ENCODE data around the gene RBL1. TPM values are rescaled to one million over a fixed set of nuclear protein-coding genes. Genes with fewer than 3 reads are reported as not detected.

The RBL1 gene, protein sequence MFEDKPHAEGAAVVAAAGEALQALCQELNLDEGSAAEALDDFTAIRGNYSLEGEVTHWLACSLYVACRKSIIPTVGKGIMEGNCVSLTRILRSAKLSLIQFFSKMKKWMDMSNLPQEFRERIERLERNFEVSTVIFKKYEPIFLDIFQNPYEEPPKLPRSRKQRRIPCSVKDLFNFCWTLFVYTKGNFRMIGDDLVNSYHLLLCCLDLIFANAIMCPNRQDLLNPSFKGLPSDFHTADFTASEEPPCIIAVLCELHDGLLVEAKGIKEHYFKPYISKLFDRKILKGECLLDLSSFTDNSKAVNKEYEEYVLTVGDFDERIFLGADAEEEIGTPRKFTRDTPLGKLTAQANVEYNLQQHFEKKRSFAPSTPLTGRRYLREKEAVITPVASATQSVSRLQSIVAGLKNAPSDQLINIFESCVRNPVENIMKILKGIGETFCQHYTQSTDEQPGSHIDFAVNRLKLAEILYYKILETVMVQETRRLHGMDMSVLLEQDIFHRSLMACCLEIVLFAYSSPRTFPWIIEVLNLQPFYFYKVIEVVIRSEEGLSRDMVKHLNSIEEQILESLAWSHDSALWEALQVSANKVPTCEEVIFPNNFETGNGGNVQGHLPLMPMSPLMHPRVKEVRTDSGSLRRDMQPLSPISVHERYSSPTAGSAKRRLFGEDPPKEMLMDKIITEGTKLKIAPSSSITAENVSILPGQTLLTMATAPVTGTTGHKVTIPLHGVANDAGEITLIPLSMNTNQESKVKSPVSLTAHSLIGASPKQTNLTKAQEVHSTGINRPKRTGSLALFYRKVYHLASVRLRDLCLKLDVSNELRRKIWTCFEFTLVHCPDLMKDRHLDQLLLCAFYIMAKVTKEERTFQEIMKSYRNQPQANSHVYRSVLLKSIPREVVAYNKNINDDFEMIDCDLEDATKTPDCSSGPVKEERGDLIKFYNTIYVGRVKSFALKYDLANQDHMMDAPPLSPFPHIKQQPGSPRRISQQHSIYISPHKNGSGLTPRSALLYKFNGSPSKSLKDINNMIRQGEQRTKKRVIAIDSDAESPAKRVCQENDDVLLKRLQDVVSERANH
- 7.0 and 16.6 TPM in 2 replicates for total RNA-seq (2014; rRNA removed; shearing (Covaris generic))
- 4.4 and 5.0 TPM in 2 replicates for polyA plus RNA-seq (2016; fragmentation: Nextera tagmentation; extraction: Ambion mirVana)

DNA sequence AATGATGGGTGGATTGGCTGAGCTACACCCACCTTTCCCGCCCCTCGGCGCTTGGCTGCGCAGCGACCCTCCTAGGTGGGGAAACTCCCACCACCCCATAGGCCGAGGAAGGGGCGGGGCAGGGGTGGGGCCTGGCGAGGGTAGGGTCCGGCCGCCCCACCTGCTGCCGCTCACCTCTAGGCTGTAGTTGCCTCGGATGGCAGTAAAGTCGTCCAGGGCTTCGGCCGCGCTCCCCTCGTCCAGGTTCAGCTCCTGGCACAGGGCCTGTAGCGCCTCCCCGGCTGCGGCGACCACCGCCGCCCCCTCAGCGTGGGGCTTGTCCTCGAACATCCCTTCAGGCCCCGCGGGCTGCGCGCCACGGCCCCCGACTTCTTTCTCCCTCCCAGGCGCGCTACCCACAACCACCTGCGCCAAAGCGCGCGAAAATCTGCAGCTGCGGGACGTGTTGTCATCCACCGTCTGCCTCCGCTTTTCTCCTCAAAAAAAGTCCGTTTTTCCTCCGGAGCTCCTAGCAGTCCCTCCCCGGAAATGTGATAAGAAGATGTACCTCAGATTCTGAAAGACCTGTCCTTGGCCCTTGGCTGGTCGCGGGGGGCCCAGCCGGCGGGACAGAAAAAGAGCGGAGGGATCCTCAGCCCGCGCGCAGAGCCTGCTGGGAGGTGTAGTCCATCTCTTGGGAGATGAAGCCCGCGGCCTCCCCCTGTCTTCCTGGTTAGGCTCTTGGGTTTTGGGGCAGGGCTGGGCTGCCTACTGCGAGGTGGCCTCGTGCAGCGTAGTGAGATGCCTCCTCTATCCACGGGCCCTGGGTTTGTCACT, at the start of gene RBL1:
Gene RBL1 (minus strand): TSS at position 399 of the 816 bp plus-strand sequence. CDS start 69 bp downstream, at position 330.
- Histone ChIP-seq H3K9me3 (ENCODE audit: low read depth) (no peaks in the 10 kb centered on the region), H4K20me1 (ENCODE audit: insufficient read depth) (no peaks in the 10 kb centered on the region), H3K79me2 (ENCODE audit: insufficient read depth) (peaks cover 42% of the 10 kb centered on the region), H3K9ac (peak within 1 kb of the TSS; percentile 83), H3K4me2 (ENCODE audit: unreplicated experiment) (peak within 1 kb of the TSS; percentile 74), H3K4me1 (ENCODE audit: insufficient read depth) (0 out of 2 replicates have a peak, but pooled peaks cover 6% of the 10 kb centered on the region), H3K36me3 (ENCODE audit: low read depth) (no peaks in the 10 kb centered on the region), H2AFZ (peak within 1 kb of the TSS; percentile 98), H3K9me2 (ENCODE audit: insufficient read depth) (no peaks in the 10 kb centered on the region), H3K4me3 (peak within 1 kb of the TSS; percentile 96), H3K27me3 (replicated peaks; ENCODE audit: insufficient read depth) (no peaks in the 10 kb centered on the region), H3K27ac (no peak within 1 kb of the TSS), H3F3A (ENCODE audit: insufficient read depth) (no peaks in the 10 kb centered on the region)
- in situ Hi-C loops (cut with MboI): no loop called here
- peak; percentile 88 for DNase-seq
- no peak for TF ChIP-seq EZH2 (IDR thresholded peaks at IDR 0.05; ENCODE audit: insufficient read depth, poor library complexity, severe bottlenecking)
- no peak for TF ChIP-seq EZH2phosphoT487 (IDR thresholded peaks at IDR 0.05; ENCODE audit: insufficient read depth, low read depth)
- 1% methylated on average over 49 to 54 of the region's 58 CpGs for WGBS, 2 experiments (ENCODE audit: low coverage in 1 of 2, low lambda C conversion rate in 2 of 2, missing lambda C conversion rate in 2 of 2)

DNA sequence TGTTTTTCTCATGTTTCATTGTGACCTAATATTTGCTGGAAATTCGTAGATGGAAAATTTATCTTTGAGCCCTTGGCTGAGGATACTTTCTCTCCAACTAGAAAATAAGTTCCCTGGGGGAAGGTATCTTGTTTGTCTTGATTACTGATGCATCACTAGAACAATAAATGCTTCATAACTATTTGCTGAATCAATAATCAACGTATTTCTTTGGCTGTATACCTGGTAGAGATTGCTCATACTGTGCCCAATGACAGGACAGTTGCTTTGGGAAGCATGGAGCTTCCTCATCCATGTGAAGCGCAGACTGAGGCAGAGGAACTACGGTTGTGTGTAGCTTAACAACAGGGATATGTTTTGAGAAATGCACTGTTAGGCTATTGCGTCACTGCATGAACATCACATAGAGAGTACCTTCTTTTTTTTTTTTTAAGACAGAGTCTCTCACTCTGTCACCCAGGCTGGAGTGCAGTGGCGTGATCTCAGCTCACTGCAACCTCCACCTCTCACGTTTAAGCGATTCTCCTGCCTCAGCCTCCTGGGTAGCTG, 49.1 kb upstream of the RBL1 start:
- H3K4me2 ChIP-seq (ENCODE audit: unreplicated experiment): no peak overlapping the region
- TF ChIP-seq EZH2 (IDR thresholded peaks at IDR 0.05; ENCODE audit: insufficient read depth, poor library complexity, severe bottlenecking) (no peak), EZH2phosphoT487 (IDR thresholded peaks at IDR 0.05; ENCODE audit: insufficient read depth, low read depth) (no peak)
- no peaks in the 10 kb centered on the region for H3K9me2 ChIP-seq (ENCODE audit: insufficient read depth)
- DNase-seq: no peak
- H3K9ac ChIP-seq: no peak overlapping the region
- no peaks in the 10 kb centered on the region for H3K79me2 ChIP-seq (ENCODE audit: insufficient read depth)
- 80 to 81% methylated on average over 8 of the region's 8 CpGs for WGBS, 2 experiments (ENCODE audit: low coverage in 1 of 2, low lambda C conversion rate in 2 of 2, missing lambda C conversion rate in 2 of 2)
- H2AFZ ChIP-seq: no peak overlapping the region
- no peaks in the 10 kb centered on the region for H3K9me3 ChIP-seq (ENCODE audit: low read depth)
- H3K27ac ChIP-seq: no peak overlapping the region
- in situ Hi-C loops (cut with MboI): no loop called here
- no peaks in the 10 kb centered on the region for H3F3A ChIP-seq (ENCODE audit: insufficient read depth)
- no peaks in the 10 kb centered on the region for H4K20me1 ChIP-seq (ENCODE audit: insufficient read depth)
- H3K36me3 ChIP-seq (ENCODE audit: low read depth): no peaks in the 10 kb centered on the region
- H3K4me3 ChIP-seq: no peak overlapping the region
- no peaks in the 10 kb centered on the region for H3K4me1 ChIP-seq (ENCODE audit: insufficient read depth)
- H3K27me3 ChIP-seq (replicated peaks; ENCODE audit: insufficient read depth): no peaks in the 10 kb centered on the region

GRCh38 chr20:37142708-37143107, 46.9 kb upstream of the RBL1 start:
- no peak for TF ChIP-seq EZH2 (IDR thresholded peaks at IDR 0.05; ENCODE audit: insufficient read depth, poor library complexity, severe bottlenecking)
- no peak for TF ChIP-seq EZH2phosphoT487 (IDR thresholded peaks at IDR 0.05; ENCODE audit: insufficient read depth, low read depth)
- H3K9me3 ChIP-seq (ENCODE audit: low read depth): no peaks in the 10 kb centered on the region
- no peaks in the 10 kb centered on the region for H3K9me2 ChIP-seq (ENCODE audit: insufficient read depth)
- no peaks in the 10 kb centered on the region for H3K27me3 ChIP-seq (replicated peaks; ENCODE audit: insufficient read depth)
- H2AFZ ChIP-seq: no peak overlapping the region
- H4K20me1 ChIP-seq (ENCODE audit: insufficient read depth): no peaks in the 10 kb centered on the region
- no peak overlapping the region for H3K9ac ChIP-seq
- DNase-seq: peak; percentile 23
- H3K36me3 ChIP-seq (ENCODE audit: low read depth): no peaks in the 10 kb centered on the region
- H3K79me2 ChIP-seq (ENCODE audit: insufficient read depth): no peaks in the 10 kb centered on the region
- H3F3A ChIP-seq (ENCODE audit: insufficient read depth): no peaks in the 10 kb centered on the region
- no peak overlapping the region for H3K4me3 ChIP-seq
- in situ Hi-C loops (cut with MboI): no loop called here
- no peaks in the 10 kb centered on the region for H3K4me1 ChIP-seq (ENCODE audit: insufficient read depth)
- WGBS, 2 experiments (ENCODE audit: low coverage in 1 of 2, low lambda C conversion rate in 2 of 2, missing lambda C conversion rate in 2 of 2): 85 to 86% methylated on average over 3 of the region's 3 CpGs
- no peak overlapping the region for H3K4me2 ChIP-seq (ENCODE audit: unreplicated experiment)
- H3K27ac ChIP-seq: no peak overlapping the region
